AG09309 (cell line): ENCODE data around the gene C6orf136.

Experiments
- DNase-seq: peaks from one replicate; pipeline ENCODE4 v3.0.0-alpha.2; 2010; ENCODE audit warnings: low read depth
- H3K4me3 ChIP-seq: 2 replicates; pipeline ENCODE4 v1.5.1; 2011; ENCODE audit warnings: mild to moderate bottlenecking, low read depth, low read length, moderate library complexity; ENCODE audit not compliant: control insufficient read depth
- CTCF ChIP-seq: IDR thresholded peaks from 2 replicates; pipeline ENCODE4 v1.5.1; 2011; ENCODE audit warnings: mild to moderate bottlenecking, low read depth, low read length, inconsistent platforms; ENCODE audit not compliant: insufficient read depth, control insufficient read depth; ENCODE audit errors: missing control alignments

C6orf136 gene

GRCh38 chr6:30696432-30696831, 49.5 kb downstream of the C6orf136 start:
- no peak for DNase-seq
- H3K4me3 ChIP-seq, result no peak overlapping the region
- TF ChIP-seq CTCF, result no peak

GRCh38 chr6:30700340-30700739, 53.4 kb downstream of the C6orf136 start:
- DNase-seq, result no peak
- H3K4me3 ChIP-seq, result no peak overlapping the region
- no peak for TF ChIP-seq CTCF
